Measurements from ENCODE around the gene PSMD6.

PSMD6 gene

GRCh38 chr3:63961891-63962290, 61.4 kb downstream of the PSMD6 start:
- TF ChIP-seq CTCF (IDR thresholded peaks at IDR 0.05; ENCODE audit: low read depth, low read length) = peak; percentile 67
- H3K4me3 ChIP-seq (ENCODE audit: low read depth, low read length) = no peak overlapping the region
- DNase-seq (ENCODE audit: low read depth, low spot score) = peak; percentile 56
- in situ Hi-C loops (cut with HindIII; ENCODE audit: low sequenced_read_pairs) = no loop called here

Data from astrocyte of the spinal cord (primary cell).